ENCODE results near the gene PNMA6A.
"Not testable (repeated sequence)": the region's sequence is repeated elsewhere in the genome, so short reads cannot be mapped to it uniquely, and the experiment has no call there.

PNMA6A gene

GRCh38 chrX:153077437-153078135, 5.3 kb downstream of the PNMA6A start:
- ATAC-seq, result peak; percentile 73 to 83

GRCh38 chrX:153083238-153083923, 11.1 kb downstream of the PNMA6A start:
- not testable (repeated sequence) for ATAC-seq

- ATAC-seq, result no peak
Measured at GRCh38 chrX:153102418-153102817, 30.2 kb downstream of the PNMA6A start.

GRCh38 chrX:153104959-153105358, 32.7 kb downstream of the PNMA6A start:
- ATAC-seq, result not testable (repeated sequence)

- ATAC-seq, result peak; percentile 79 to 82
Measured at GRCh38 chrX:153106092-153106801, 34.0 kb downstream of the PNMA6A start.

- ATAC-seq, result not testable (repeated sequence)
Measured at GRCh38 chrX:153110735-153111134, 38.5 kb downstream of the PNMA6A start.

- not testable (repeated sequence) for ATAC-seq
Measured at GRCh38 chrX:153113851-153114250, 41.6 kb downstream of the PNMA6A start.

GRCh38 chrX:153117754-153118153, 45.5 kb downstream of the PNMA6A start:
- not testable (repeated sequence) for ATAC-seq

GRCh38 chrX:153120230-153120629, 48.0 kb downstream of the PNMA6A start:
- ATAC-seq, result not testable (repeated sequence)

GRCh38 chrX:153123468-153123867, 51.2 kb downstream of the PNMA6A start:
- not testable (repeated sequence) for ATAC-seq
